GM18861 (cell line): ENCODE measurements around the gene PLAAT4.

ENCODE experiments used
- ATAC-seq: cut with Tn5 transposase; IDR thresholded peaks from one replicate; pipeline ENCODE4 v1.9.1; 2021; ENCODE audit not compliant: unreplicated experiment

Gene PLAAT4, protein sequence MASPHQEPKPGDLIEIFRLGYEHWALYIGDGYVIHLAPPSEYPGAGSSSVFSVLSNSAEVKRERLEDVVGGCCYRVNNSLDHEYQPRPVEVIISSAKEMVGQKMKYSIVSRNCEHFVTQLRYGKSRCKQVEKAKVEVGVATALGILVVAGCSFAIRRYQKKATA

DNA sequence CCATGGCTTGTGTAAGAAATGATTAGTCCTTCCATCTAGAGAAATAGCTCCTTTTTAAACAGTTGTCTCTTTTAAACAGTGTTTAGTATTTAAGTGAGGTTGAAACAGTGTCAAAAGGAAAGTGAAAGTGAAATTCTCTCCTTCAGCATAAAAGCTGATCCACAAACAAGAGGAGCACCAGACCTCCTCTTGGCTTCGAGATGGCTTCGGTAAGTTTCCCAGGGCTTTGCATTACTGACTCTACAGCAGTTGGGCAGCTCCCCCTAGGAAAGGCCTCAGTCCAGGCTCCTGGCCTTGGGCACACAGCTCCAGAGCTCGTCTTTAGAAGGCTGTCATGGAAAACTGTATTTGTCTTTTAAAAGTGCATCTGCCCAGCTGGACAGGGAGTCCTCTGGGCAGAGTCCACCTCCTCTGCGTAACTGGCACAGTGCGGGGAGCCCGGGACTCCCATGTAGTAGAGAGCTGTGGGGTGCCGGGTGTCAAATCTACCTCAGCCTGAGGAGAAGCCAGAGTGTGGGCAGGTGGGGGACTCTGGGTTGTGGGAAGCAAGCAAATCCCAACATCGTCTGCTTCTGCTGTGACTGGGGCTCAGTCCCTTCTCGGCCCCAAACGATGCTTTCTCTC is at the start of gene PLAAT4:
Gene PLAAT4 (plus strand): TSS at position 140 of the 624 bp plus-strand sequence. CDS start 61 bp downstream, at position 201.
- no peak for ATAC-seq

DNA sequence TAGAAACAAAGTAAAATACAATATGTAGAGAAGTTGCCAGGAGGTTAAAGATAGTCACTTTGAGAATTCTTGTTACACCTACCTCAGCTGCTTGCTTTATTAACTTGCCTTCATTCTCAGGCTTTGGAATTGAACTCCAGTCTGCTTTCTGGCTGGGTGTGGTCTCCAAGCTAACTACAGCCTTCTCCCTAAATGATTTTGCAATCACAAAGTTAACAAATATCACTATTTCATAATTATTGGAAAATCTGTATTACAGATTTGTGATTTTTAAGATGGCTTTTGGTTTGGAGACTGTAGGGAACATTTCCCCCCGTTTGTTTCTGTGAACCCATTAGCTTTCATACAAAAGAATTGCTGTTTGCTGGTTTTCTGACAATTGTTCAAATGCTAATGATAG is 47.8 kb upstream of the PLAAT4 start:
- no peak for ATAC-seq

DNA sequence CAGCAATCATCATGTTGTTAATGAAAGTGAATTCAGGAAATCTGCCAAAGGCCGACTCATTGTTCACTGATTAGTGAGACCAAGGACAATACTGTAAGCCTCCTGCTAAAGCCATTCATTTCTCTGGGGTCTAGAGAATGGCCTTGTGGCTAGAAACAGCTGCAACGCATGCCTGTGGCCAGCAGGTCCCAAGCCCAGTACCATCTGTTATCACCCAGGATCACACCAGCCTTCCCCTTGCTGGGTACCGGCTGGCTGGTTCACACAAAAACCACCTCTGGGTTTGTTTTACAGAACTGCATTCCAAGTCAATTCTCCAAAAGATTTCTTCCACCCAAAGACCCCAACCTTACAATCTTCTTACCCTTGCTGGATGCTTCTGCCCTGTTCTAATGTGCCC is 46.7 kb upstream of the PLAAT4 start:
- no peak for ATAC-seq

DNA sequence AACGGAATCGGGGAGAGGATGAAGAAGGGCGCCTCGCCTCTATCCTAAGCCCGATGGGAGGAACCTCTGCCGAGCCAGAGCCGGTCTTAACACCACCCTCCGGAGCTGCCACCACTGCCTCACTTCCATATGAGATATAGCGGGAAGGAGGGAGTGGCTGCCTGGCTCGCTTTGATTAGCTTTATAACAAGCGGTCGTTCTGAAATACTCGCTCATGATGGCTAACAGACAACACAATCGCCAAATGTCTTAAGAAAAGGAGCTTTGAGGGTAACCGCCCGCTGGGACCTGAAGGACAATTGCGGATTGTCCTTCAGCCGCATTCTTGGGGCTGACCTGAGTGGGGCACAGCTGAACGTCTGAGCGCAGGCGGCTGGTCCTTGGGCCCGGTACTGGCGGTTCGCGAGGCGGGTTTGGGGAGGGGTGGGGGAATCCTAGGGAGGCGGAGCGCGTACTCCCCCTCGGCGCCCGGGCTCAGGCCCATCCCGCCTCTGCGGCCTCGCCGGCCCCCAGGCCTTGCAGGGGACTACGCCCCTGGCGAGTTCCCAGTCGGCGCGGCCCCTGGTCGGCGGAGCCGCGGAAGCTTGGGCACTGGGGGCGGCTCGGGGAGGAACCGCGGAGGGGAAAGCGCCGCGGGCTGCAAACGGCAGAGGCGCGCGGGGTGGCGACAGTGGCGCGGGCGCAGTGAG is 45.9 kb upstream of the PLAAT4 start, which contains the start of gene PLAAT5:
Gene PLAAT5 (minus strand): TSS at position 617 of the 689 bp plus-strand sequence. CDS start 133 bp downstream, at position 484.
- no peak for ATAC-seq

DNA sequence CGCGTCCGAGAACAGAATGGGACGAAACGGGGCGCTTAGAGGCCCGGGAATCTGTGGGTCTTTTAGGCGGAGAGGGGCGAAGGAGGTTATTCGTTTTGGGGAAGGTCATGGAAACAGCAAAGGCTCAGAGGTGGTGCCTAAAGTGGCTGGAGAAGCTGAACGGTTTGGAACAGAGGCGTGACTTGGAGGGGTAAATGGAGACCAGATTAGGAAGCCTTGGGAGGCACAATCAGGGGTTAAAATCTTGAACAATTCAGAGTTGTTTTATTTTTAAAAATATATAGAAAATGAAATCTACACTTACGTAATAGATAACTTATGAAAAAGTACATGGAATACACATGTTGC is 45.4 kb upstream of the PLAAT4 start:
- no peak for ATAC-seq

DNA sequence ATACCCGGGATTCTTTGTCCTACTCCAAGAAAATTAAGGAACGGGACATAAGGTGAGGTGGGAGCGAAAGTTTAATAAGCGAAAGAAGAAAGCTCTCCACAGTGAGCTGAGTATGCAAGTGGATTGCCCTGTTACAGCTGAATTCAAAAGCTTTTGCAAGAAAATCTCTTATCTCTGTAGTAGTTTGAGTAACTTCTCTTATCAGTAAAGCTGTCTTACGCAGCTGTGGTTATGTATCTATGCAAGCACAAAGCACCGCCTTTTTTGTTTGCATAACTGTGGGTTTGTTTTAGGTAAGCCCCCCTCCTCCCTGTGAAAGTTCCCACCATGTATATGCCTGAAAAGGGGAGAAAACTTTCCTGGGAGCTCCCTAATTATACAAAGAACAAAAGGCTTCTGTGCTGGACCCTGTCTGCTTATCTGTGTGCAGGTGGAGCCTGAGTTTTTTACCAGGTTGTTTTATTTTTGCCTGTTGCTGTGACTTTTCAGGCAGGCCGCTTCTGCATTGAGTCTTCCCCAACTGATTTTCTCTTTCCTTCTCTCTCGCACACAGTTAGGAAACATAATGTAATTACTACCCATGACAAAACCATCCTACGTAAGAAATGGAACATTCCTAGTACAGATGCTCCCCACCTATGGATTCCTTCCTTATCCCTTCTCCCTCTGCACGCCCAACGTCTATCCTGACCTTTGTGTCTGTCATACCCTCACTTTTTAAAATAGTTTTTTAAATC is 44.8 kb upstream of the PLAAT4 start:
- ATAC-seq = no peak

DNA sequence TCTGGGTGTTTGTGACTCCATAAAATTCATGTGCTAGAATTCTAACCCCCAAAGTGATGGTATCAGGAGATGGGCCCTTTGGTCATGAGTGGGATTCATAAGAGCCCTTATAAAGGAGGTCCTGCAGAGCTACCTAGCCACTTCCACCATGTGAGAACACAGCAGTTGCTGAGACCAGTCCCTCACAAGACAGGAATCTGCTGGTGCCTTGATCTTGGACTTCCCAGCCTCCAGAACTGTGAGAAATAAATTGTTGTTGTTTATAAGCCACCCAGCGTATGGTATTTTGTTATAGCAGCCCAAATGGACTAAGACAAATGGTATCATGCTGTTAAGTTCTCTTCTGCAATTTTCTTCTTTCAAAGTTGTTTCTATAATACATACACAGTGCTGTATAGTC is 44.2 kb upstream of the PLAAT4 start:
- no peak for ATAC-seq

DNA sequence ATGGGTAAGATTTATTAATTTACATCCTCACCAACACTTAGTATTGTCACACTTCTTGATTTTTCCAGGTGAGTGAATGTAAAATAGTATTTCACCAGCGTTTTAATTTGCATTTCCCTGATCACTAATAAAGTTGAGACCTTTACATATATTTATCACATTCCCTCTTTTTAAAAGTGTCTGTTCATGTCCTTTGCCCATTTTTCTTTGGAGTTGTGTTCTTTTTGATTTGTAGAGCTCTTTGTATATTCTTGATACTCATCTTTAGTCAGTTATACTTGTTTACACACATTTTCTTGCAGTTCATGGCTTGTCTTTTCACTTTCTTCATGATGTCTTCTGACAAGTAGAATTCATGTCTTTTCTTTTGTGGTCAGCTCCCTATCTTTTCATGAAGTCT is 43.5 kb upstream of the PLAAT4 start:
- no peak for ATAC-seq

DNA sequence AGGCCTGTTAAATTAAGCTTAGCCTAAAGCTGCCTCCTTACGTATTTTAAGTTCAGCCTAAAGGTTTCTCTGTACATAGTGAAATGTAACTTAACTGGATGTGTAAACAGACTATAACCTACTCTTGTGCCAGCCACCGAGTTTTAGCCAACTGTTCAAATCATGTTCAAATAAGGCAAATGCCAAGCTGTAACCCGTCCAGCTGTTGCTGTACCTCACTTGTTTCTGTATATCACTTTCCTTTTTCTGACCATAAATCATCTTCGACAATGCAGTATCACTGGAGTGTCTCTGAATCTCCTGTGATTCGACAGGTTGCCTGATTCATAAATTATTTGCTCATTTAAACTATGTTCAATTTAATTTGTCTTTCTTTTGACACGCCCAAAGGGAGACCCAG is 41.6 kb upstream of the PLAAT4 start:
- no peak for ATAC-seq

DNA sequence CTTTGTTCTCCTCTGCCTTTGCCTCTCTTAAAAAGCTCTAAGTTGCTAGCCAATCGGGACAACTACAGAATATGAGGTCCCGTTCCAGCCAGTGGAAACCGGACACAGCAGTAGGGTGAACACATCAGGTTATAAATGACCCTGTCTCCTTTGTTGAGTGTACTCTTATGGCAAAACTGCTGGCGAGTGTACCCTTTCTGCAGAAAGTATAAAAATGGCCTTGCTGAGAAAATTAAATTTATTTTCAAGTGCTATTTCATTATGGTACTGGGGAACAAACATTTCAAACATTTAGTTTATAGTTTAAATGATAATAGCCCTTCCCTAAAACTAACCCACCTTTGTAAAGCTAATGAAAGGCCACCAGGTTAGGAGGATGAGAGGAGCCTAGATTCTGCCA is 36.7 kb upstream of the PLAAT4 start:
- no peak for ATAC-seq

DNA sequence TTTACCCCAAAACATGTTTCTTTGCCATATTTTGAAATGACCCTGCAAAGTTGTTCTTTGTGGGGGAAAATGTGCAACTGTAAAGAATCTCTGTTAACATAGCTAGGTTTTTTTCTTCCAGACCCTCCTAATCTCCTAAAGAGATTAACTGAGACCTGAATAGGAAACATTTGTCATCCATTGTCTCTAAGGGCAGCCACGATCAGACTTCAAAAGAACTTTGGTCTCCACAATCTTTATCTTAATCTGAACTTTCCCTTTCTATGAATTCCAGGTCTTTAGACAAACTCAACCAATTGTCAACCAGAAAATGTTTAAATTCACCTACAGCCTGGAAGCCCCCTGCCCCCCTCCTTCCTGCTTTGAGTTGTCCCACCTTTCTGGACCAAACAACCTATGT is 35.4 kb upstream of the PLAAT4 start:
- no peak for ATAC-seq

DNA sequence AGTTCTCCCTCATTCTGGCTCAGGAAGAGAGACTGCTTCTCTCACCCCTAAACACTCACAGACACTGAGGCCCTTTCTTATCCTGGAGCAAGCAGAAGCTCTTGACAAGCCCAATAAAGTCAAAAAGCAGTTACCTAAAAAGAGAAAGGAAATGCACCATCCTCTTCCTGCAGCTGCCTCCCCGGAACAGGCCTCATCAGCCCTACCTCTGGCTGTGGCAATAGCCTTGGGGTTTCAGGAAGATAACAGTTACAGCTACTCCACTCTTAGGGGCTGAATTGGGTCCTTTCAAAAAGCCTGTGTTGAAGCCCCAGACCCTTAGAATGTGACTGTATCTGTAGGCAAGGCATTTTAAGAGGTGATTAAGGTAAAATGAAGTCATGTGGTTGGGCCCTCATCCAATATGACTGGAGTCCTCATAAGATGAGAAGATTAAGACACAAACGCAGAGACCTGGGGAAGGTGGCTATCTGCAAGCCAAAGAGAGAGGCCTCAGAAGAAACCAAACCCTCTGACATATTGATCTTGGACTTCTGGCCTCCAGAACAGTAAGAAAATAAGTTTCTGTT is 34.3 kb upstream of the PLAAT4 start:
- ATAC-seq = no peak

DNA sequence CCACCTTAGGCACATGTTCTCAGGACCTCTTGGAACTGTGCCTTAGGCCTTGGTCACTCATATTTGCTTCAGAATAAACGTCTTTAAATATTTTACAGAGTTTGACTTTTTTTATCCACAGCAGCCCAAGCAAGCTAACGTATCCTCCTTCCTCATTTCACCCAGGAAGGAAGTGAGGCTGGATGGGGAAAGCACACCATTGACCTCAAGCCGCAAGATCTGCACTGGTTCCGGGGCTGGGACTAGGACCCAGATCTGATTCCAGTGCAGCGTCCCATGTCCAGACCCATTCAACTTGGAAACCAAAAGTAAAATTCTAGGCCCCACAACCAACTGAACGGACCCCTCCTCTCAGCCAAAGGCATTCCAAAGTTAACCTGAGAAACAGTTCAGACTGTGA is 33.1 kb upstream of the PLAAT4 start:
- ATAC-seq = no peak

DNA sequence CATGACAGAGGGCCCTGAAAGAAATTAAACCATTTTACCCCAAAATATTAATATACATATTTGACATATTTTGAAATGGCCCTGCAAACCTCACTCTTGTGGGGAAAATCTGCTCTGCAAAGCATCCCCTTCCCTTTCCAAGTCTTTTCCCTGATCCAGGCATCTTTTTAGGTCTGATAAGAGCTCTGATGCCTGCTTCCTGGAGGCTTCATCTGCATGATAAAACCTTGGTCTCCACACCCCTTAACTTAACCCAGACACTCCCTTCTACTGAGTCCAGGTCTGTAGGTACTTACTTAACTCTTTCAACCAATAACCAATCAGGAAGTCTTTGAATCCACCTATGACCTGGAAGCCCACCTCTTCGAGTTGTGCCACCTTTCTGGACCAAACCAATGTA is 32.6 kb upstream of the PLAAT4 start:
- no peak for ATAC-seq

DNA sequence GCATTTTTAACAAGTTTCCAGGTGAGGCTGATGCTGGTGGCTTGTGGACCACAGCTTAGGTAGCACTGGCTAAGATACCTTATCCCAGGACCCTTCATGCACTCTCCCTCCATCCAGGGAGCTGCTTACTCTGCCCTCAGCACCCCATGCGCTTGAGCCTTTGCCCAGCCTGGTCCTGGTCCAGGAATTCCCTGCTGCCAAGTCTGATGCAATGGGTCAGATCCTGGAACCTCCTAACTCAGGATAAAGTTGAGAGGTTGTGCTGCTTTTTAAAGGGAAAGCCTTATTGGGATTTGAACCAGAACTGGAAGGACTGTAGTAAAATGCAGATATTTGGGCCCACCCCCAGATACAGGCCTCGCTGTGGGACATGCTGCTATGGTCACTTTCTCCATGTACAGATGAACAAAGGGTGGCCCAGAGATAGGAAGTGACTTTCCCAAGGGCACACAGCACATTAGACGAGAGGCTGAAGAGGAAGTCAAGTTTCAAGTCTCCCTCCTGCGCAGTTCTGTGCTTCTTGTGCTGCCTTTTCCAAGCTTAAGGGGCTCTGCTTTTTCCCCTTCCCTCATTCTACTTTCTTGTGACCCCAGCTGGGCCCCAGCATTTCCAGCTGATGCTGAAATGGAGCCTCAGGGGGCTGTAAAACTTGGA is 31.5 kb upstream of the PLAAT4 start:
- ATAC-seq = no peak

DNA sequence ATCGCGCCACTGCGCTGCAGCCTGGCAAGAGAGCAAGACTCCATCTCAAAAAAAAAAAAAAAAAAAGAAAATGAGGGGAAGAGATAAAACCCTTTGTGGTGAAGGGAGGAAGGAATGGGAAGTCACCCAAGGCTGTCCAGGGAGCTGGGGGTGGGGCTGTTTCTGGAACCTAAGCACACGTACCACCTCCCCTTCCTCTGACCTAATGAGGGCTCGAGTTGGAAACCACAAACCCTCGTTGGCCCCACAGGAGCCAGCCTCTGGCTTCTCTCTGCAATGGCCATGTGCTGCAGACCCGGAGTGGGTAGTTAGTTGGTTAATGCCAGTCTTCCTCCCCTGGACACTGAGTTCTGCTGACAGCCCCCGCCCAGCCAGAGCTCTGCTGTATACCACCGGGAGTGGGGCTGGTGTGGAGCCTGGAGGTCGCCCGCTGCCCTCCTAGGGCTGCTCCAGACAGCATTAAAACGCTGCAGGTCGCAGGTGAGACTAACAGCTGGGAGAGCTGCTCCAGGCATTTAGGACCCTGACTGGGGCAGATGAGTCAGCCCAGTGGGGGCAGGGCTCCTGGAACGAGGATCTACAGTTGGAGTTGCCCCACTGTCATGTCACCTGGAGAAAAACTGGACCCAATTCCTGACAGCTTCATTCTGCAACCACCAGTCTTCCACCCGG is 30.6 kb upstream of the PLAAT4 start, which contains the start of gene LGALS12:
Gene LGALS12 (plus strand): TSS at position 228 of the 672 bp plus-strand sequence. CDS start 375 bp downstream, at position 603.
- no peak for ATAC-seq

DNA sequence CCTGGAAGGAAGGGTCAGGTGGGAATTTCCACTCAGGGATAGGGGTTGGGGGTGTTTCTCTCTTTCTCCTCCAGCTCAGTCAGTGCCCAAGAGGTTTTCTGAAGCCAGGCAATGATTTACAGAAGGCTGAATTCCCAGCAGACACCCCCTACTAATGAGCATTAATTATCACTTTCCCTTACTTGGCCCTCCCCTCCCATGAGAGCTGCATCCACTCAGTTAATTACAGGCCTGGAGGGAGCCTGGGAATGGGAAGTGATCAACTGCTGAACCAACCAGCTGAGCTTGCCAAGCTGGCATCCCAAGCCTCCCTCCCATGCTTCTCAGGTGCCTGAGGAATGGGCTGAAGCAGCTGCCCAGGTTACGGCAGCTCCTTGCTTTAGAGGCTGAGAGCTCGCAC is 29.7 kb upstream of the PLAAT4 start:
- no peak for ATAC-seq

DNA sequence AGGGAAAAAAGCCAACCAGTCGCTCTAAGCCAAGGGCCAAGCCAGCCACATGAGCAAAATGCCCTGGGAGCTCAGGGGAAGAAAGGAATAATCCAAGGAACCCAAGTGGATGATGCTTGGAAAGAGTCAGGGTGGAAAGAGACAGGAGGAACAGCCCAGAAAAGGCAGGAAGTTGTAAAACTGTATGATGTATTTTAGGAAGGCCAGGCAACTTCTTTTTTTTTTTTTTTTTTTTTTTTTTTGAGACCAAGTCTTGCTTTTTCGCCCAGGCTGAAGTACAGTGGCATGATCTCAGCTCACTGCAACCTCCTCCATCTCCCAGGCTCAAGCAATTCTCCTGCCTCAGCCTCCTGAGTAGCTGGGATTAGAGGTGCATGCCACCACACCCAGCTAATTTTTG is 29.1 kb upstream of the PLAAT4 start:
- no peak for ATAC-seq

DNA sequence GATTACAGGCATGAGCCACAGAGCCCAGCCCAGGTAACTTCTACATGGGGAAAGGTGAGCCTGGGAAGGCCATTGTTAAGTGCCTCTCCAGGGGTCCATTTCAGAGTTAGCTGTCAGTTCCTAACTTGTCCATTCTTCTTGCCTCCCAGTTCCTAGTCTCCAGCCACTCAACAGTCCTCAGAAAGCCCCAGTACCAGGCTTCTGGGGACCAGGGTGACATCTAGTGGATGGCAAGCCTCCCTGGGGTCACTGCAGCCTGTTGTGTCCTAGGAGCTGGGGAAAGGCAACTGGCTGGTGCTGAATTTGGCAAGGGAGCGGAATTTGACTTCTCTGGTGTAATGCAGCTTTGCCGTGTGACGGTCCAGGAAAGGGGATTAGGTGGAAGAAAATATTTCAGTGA is 28.6 kb upstream of the PLAAT4 start:
- ATAC-seq = no peak

DNA sequence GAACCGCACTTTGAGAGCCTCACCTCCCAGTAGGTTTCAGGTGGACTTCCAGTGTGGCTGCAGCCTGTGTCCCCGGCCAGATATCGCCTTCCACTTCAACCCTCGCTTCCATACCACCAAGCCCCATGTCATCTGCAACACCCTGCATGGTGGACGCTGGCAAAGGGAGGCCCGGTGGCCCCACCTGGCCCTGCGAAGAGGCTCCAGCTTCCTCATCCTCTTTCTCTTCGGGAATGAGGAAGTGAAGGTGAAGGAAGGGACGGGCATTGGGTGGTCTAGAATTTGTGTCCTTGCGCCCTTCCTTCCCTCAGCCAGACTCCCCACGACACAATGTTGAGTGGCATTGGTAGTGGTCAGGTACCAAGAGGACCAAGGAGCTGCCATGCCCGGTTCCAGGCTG is 27.9 kb upstream of the PLAAT4 start:
- no peak for ATAC-seq
